Left ventricle myocardium inferior (tissue), 1 donor: Measurements from ENCODE around the gene DSTN. TPM values are rescaled to one million over a fixed set of nuclear protein-coding genes. Genes with fewer than 3 reads are reported as not detected.

Source experiments
- DNase-seq: peaks from one replicate; pipeline ENCODE4 v3.0.0-alpha.2; 2020
- H3K27ac ChIP-seq: fragments of 200-600 bp; replicated peaks from 2 replicates; pipeline ENCODE4 v1.8.0; 2021
- H3K27me3 ChIP-seq: fragments of 200-600 bp; 2 replicates; pipeline ENCODE4 v1.8.0; 2021; ENCODE audit warnings: low read depth
- H3K36me3 ChIP-seq: fragments of 200-600 bp; 2 replicates; pipeline ENCODE4 v1.8.0; 2021
- H3K4me1 ChIP-seq: fragments of 200-600 bp; 2 replicates; pipeline ENCODE4 v1.8.0; 2021
- H3K4me3 ChIP-seq: fragments of 200-600 bp; 2 replicates; pipeline ENCODE4 v1.8.0; 2021; ENCODE audit warnings: mild to moderate bottlenecking, moderate library complexity
- H3K9me3 ChIP-seq: fragments of 200-600 bp; replicated peaks from 2 replicates; pipeline ENCODE4 v1.8.0; 2021
- intact Hi-C: fragments of 100-400 bp; cut with micrococcal nuclease; formaldehyde crosslinking; loops from one replicate; pipeline ENCODE4 v1.11.0; 2022
- total RNA-seq: library from RNA; stranded (reverse); fragmentation: NEBNext Ultra II Directional; extraction: Animal tissue kit (Norgen Biotek cat#: 25700); gene quantifications from one replicate; pipeline ENCODE4 v1.2.1, GENCODE V29; 2021
- TF ChIP-seq, protein P1 (sequence below): fragments of 200-600 bp; IDR thresholded peaks from 2 replicates; pipeline ENCODE4 v1.8.0; 2021; ENCODE audit warnings: antibody characterized with exemption, mild to moderate bottlenecking, borderline replicate concordance
- donor health status: DM: no; HTN: yes; CAD: no; lungs with severe emphysema.

Gene DSTN
- total RNA-seq, 1 donor from 2014 or later: 635 TPM

DNA sequence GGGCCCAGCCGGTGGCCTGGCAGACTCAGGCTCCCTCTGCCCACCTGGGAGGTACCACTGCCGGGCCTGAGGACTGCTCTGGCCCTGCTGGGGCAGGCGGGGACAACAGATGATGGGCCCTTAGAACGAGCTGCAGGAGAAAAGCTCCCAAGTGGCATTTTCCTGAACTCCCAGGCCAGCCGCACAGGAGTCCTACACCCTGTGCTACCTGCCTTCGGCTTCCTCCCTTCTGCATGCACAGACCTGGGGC, 41.3 kb downstream of the DSTN start:
- TF ChIP-seq, protein P1, sequence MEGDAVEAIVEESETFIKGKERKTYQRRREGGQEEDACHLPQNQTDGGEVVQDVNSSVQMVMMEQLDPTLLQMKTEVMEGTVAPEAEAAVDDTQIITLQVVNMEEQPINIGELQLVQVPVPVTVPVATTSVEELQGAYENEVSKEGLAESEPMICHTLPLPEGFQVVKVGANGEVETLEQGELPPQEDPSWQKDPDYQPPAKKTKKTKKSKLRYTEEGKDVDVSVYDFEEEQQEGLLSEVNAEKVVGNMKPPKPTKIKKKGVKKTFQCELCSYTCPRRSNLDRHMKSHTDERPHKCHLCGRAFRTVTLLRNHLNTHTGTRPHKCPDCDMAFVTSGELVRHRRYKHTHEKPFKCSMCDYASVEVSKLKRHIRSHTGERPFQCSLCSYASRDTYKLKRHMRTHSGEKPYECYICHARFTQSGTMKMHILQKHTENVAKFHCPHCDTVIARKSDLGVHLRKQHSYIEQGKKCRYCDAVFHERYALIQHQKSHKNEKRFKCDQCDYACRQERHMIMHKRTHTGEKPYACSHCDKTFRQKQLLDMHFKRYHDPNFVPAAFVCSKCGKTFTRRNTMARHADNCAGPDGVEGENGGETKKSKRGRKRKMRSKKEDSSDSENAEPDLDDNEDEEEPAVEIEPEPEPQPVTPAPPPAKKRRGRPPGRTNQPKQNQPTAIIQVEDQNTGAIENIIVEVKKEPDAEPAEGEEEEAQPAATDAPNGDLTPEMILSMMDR: no peak
- H3K36me3 ChIP-seq: peaks cover 41% of the 10 kb centered on the region

DNA sequence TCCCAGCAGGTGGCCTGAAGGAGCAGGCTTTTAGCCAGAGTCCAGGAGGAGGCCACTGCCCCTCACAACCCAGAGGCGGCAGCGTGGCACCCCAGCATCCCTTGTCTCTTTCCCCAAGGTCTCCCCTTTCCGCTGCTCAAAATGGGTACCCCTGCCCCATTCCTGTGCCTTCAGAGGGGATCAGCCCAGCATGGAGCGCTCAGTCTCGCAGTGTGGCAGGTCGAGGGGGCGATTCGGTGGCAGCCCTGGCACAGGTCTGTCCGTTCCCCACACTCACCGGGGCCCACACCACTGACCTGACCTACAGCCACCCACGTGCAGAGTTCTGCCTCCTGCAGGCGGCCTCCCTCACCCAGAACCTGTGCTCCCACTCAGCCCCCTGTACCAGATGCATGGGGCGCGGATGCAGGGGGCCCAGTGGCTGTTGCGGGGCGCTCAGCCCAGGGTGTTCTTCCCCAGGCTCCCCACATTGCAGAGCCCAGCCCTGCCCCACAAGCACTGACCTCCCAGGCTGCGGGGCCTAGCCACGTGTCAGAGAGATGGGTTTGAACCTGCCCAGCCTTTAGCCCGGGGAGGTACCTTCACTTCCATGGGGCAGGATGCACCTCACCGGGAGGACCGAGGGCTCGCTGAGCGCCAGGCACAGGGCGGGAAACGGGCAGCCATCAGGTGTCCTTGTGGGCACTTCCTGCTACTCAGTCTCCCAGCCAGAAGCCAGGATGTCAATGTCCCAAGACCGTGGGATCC, 41.8 kb downstream of the DSTN start:
- intact Hi-C loops: loop anchor here (10.0 kb wide), 1 partner anchor 77 kb away; the partner anchor contains the start of gene BFSP1

More for the DNA sequence above, 41.3 kb downstream of the DSTN start:
- intact Hi-C loops: loop anchor here (10.0 kb wide), 1 partner anchor 76 kb away; the partner anchor contains the start of gene BFSP1
- no peak overlapping the region for H3K4me3 ChIP-seq
- peaks cover 83% of the 10 kb centered on the region for H3K4me1 ChIP-seq
- no peak for DNase-seq
- H3K27ac ChIP-seq: peak overlapping the region; percentile 67
- H3K9me3 ChIP-seq: no peaks in the 10 kb centered on the region
- H3K27me3 ChIP-seq: no peaks in the 10 kb centered on the region

DNA sequence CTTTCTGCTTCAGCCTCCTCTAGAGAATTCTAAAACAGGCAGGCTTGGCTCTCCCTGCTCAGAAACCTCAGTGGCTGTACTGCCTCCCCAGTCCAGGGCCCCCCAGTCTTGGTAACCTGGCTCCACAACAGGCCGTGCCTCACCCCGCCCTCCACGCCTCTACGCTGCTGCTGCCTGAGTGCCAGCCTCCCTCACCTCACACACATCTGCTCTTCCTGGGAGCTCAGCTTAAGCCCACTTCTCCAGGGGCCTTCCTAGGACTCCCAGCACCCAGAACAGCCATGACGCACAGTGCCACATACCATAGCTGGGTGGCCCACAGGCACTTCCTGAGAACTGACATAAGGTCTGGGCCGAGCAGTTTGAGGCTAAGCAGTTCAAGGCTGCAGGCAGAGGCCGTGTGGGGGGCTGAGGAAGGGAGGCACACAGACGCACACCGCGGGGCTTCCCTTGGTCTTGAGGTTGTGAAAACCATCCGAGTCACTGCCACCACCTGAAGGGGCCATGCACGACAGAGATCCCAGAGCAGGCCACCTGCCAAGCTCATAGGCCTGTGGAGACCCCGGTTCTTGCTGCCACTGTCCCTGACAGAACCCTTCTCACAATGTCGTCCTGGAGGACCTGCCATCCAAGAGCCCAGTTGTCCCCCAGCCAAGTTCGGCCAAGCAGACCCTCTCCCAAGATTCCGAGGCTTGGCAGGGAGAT, 42.6 kb downstream of the DSTN start:
- DNase-seq: no peak
- TF ChIP-seq, protein P1: no peak
- intact Hi-C loops: loop anchor here (10.0 kb wide), 1 partner anchor 78 kb away; the partner anchor contains the start of gene BFSP1
- Histone ChIP-seq H3K4me1 (peaks cover 94% of the 10 kb centered on the region), H3K9me3 (no peaks in the 10 kb centered on the region), H3K27me3 (no peaks in the 10 kb centered on the region), H3K27ac (peak overlapping the region; percentile 67), H3K4me3 (no peak overlapping the region), H3K36me3 (peaks cover 31% of the 10 kb centered on the region)

More for the DNA sequence above, 41.8 kb downstream of the DSTN start:
- DNase-seq: no peak
- peak overlapping the region; percentile 67 for H3K27ac ChIP-seq
- no peaks in the 10 kb centered on the region for H3K9me3 ChIP-seq
- peaks cover 88% of the 10 kb centered on the region for H3K4me1 ChIP-seq
- H3K36me3 ChIP-seq: peaks cover 38% of the 10 kb centered on the region
- H3K4me3 ChIP-seq: no peak overlapping the region
- no peaks in the 10 kb centered on the region for H3K27me3 ChIP-seq
- TF ChIP-seq, protein P1: peak; percentile 42

DNA sequence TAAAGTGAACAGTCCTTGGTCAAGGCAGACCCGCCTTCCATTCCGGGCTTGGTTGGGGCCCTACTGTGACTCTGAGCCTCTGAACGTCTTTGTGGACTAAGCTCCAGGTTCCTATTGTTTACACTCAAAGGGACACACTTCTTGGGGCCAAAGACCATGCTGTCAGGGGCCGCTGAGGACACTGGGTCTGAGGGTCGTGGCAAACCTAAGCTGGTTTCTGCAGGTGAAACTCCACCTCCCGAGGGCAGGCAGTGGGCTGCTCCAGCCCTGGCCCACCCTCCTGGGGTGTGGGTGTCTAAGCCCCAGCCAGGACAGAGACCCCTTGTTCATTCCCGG, 43.1 kb downstream of the DSTN start:
- Histone ChIP-seq H3K9me3 (no peaks in the 10 kb centered on the region), H3K4me3 (no peak overlapping the region), H3K27ac (peak overlapping the region; percentile 67), H3K4me1 (peaks cover 94% of the 10 kb centered on the region), H3K27me3 (no peaks in the 10 kb centered on the region), H3K36me3 (peaks cover 28% of the 10 kb centered on the region)
- TF ChIP-seq, protein P1: no peak
- intact Hi-C loops: loop anchor here (10.0 kb wide), 1 partner anchor 78 kb away; the partner anchor contains the start of gene BFSP1
- DNase-seq: no peak

DNA sequence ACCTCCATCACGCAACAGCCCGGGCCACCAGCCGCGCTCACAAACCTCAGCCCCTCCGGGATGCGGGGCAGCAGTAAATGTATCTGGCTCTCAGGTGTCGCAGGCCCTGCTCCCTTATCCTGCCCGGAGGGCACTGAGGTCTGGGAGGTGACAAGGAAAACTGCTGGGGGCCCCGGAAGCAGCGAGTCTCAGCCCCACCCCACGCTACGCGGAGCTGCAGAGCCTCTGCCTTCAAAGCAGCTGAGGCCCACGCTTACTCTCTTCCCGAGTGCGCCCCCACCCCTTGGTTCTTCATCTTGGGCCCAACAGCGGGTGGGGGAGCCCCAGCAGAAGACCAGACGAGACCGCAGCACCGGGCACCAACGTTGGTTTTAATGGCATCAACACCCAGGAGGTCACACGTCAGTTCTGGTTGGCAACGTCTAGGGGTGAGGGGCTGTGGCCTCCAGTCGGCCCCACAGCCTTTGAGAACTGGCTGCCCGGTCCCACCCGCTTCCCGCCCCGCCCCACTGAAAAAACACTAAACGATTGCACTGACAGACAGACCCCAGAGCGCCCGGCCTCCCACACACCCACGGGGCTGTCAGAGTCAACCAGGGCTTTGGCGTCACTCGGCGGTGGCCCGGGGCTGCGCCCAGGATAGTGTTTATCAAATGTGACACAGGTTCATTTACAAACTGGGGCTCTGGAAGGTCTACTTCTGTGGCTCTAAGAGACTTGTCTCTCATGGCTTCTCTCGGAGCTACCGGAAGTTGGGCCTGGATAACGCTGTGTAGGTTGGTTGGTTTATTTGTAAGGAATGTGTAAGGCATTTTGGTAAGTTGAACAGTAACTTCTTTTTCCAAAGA, 43.7 kb downstream of the DSTN start:
- no peak for DNase-seq

More for the DNA sequence above, 43.7 kb downstream of the DSTN start:
- H3K9me3 ChIP-seq: no peaks in the 10 kb centered on the region
- H3K36me3 ChIP-seq: peaks cover 28% of the 10 kb centered on the region
- H3K27ac ChIP-seq: peak overlapping the region; percentile 67
- TF ChIP-seq, protein P1: no peak
- peaks cover 95% of the 10 kb centered on the region for H3K4me1 ChIP-seq
- no peak overlapping the region for H3K4me3 ChIP-seq
- intact Hi-C loops: loop anchor here (10.0 kb wide), 1 partner anchor 79 kb away; the partner anchor contains the start of gene BFSP1
- no peaks in the 10 kb centered on the region for H3K27me3 ChIP-seq
